HG03064 (cell line): ENCODE data around the gene DENND11.

Experiments
- ATAC-seq: cut with Tn5 transposase; IDR thresholded peaks from one replicate; pipeline ENCODE4 v1.9.1; 2021; ENCODE audit warnings: low read depth; ENCODE audit not compliant: unreplicated experiment

The DENND11 gene, protein sequence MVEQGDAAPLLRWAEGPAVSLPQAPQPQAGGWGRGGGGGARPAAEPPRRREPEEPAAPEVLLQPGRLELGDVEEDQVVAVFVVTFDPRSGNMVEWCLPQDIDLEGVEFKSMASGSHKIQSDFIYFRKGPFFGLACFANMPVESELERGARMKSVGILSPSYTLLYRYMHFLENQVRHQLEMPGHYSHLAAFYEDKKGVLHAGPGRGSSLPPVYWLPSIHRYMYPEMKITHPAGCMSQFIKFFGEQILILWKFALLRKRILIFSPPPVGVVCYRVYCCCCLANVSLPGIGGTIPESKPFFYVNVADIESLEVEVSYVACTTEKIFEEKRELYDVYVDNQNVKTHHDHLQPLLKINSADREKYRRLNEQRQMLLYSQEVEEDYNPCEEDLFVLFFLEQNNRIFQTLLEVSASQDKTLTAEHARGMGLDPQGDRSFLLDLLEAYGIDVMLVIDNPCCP

GRCh38 chr7:141702047-141702567, at the start of gene DENND11:
Gene DENND11 (minus strand): TSS chr7:141702166. CDS start chr7:141702153, 13 bp downstream.
- peak; percentile 79 for ATAC-seq

- ATAC-seq: no peak
Observed at GRCh38 chr7:141748396-141748795, 46.4 kb upstream of the DENND11 start.

DNA sequence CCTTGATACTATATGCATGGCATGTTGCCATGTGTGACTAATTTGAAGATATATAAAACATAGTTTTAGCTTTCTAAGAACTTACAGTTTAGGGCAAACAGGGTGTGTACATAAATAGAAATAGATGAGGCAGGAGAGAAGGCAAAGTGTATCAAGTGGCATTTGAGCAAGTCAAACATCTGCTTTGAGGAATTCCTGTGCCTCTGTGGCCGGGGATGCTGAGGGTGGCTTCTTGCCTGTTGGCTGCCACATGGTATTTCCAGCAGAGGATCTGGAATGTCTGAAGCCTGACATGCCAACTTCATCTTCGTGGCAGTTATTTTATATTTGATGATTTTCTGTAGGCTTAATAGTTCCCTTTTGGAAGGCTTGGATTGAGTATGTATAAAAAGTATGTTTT, 42.2 kb upstream of the DENND11 start:
- no peak for ATAC-seq

DNA sequence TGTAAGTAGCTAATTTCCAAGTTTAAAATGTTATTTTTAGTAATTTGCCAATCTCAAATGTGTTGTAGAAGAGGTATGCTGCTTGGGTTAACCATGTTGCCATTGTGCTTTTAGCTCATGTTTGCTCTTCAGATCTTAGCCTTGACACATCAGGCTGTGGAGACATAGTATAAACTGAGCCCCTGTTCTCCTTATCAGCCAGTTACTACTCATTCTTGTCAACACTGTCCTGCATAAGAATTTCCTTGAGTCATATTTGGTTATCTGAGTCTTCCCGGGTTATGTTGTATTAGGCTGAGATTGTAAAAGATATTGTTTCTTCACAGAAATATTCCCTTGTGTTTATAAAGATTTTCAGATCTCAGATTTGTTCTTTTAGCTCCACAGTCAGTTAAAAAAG, 40.3 kb upstream of the DENND11 start:
- ATAC-seq: no peak

DNA sequence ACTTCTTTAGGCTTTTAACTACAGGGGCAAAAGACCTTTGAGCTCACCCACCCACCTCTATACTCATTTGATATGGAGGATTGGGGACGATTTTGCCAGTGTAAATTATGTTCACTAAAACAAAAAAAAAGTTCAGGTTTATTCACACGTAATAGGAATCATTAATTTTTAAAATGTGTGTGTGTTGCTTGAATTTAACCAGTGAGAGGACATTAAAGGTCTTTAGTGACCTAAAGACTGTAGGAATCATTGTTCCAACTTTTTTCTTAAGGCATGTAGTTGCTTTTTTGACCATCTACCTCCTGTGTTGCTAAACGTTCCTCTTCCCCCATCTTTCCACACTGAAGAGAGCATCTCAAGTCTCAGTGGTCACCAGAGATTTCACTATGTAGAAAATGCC, 37.3 kb upstream of the DENND11 start:
- ATAC-seq: no peak

GRCh38 chr7:141738592-141739013, 36.6 kb upstream of the DENND11 start:
- no peak for ATAC-seq

DNA sequence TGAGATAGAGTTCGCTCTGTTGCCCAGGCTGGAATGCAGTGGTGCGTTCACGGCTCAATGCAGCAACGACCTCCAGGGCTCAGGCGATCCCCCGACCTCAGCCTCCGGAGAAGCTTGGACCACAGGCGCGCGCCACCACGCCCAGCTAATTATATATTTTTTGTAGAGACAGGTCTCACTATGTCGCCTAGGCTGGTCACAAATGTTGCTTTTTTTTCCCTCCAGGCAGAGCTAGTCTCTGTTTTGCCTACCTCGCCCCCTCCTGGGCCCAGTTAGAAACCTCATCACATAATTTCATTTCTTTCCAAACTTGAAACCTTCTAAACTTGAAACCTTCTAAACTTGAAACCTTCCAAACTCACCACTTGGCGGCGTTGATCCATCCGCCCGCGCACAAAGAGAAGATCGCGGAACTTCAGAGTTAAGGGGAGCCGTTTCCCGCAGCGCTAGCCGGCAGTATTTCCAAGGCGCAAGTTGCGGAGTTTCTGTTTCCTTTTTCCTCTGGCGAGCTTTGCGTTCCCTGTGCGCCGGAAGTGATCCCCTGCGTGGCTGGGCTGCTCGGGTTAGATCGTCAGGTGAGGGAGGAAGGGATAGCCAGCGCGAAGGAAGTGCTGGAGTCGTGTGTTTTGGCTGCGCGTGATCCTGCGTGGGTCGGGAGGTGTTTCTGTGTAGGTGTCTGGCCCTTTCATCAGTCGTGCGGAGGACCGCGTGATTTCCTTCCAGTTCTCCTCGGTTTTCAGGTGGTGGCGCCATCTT, 36.0 kb upstream of the DENND11 start, which contains the start of gene SSBP1:
TSS of gene SSBP1 (plus strand) at position 523 of the 756 bp plus-strand sequence. CDS start 809 bp downstream, outside the sequence.
- ATAC-seq: peak; percentile 95

- no peak for ATAC-seq
Observed at GRCh38 chr7:141737118-141737835, 35.3 kb upstream of the DENND11 start.

DNA sequence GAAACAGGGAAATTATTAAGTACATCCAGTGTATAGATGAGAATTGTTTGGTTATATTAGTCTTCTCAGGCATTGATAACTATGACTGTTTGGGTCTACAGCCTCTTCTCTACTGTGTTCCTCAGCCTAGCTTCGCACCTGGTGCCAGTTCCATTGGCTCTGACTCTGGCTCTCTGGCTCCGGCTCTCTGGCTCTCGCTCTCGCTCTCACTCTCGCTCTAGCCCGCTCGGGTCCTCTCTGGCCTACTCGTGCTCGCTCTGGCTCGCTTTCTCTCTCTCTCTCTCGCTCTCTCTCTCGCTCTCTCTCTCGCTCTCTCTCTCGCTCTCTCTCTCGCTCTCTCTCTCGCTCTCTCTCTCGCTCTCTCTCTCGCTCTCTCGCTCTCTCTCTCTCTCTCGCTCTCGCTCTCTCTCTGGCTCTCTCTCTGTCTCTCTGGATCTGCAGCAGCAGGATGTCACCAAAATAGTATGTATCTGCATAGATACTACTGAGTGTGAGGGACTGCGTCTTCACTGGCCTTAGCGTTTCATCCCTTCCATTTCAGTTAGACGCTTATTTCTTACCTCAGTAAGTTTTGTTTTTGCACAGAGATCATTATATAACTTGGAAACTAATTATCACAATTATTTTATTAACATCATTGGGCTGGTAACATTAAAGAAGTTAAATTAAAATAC, 29.6 kb upstream of the DENND11 start:
- no peak for ATAC-seq

GRCh38 chr7:141729020-141729419, 27.1 kb upstream of the DENND11 start:
- ATAC-seq: no peak

GRCh38 chr7:141722529-141722928, 20.6 kb upstream of the DENND11 start:
- ATAC-seq: no peak

DNA sequence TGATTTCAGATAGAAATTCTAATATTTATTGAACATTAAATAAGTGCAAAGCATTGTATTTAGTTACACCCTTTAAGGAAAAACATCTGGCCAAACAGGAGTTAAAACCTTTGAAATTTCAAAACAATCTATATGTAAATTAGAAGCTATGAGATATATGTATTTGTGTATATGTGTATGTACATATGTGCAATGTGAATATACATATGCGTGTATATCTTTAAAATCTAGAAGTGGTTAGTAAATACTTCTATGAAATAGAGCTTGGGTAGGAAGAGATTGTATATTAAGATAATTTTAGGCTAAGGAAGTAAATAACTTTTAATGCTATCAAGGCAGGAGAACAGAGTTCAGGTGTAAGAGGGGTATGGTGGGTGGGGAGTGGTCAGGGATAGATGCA, 15.5 kb upstream of the DENND11 start:
- ATAC-seq: no peak

GRCh38 chr7:141715794-141716689, 14.1 kb upstream of the DENND11 start:
- no peak for ATAC-seq

- no peak for ATAC-seq
Observed at GRCh38 chr7:141715018-141715417, 13.1 kb upstream of the DENND11 start.

- no peak for ATAC-seq
Observed at GRCh38 chr7:141714571-141714970, 12.6 kb upstream of the DENND11 start.

DNA sequence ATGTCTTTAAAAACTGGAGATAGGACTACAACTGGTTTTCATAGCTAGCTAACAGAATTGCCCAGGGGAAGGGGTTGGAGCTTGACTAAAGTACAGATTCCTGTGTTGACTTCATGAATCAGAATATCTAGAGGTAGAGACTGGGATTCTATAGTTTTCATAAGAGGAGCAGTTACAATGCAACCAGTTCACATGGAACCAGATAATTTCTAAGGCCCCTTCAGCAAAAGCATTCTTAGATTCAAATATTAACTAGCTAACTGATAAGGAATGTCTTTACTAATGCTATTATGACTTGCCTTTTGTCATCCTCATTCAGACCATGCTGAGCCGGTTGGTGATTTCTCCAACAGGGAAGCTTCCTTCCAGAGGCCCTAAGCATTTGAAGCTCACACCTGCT, 11.9 kb upstream of the DENND11 start:
- no peak for ATAC-seq

GRCh38 chr7:141712603-141713255, 10.8 kb upstream of the DENND11 start:
- ATAC-seq: no peak

- no peak for ATAC-seq
Observed at GRCh38 chr7:141710301-141710700, 8.3 kb upstream of the DENND11 start.

GRCh38 chr7:141709749-141710148, 7.8 kb upstream of the DENND11 start:
- ATAC-seq: no peak
